Measurements from ENCODE around the gene UFL1.

UFL1 gene

DNA sequence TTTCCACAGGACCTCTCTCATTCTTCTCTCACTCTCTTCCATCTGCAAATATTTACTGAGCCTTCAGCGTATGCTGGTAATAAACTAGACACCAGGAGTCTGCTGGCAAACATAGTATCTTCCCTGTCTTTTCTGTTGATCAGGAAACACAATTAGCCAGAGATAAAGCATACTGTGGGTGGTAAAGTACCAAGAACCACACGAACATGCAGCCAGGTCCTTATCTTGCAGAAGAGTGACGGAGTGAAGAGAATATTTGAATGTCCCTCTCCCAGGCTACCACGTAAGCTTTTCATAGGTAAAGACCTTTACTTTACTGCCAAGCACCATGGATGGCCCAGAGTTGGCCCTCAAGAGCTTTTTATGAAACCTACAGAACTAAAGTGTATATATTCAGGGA, 54.6 kb downstream of the UFL1 start:
- no peak for DNase-seq

DNA sequence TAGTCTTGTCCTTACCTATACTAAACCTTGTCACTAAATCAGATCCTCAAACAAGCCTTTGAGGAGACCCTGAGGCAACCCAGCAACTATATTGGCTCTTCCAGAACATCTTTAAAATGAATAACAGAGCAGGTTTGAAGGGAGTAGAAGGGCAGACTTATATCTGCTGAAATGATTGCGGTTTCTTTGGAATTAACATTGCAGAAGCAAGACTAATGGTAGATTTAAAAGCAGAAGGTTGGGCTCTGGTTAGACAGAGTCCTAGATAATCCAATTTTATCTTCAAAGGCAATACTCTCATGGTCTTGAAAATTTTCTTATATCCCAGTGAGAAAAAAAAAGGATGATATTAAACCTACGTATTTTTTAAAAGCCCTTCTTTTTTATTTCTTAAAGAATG, 60.4 kb downstream of the UFL1 start:
- no peak for DNase-seq

DNA sequence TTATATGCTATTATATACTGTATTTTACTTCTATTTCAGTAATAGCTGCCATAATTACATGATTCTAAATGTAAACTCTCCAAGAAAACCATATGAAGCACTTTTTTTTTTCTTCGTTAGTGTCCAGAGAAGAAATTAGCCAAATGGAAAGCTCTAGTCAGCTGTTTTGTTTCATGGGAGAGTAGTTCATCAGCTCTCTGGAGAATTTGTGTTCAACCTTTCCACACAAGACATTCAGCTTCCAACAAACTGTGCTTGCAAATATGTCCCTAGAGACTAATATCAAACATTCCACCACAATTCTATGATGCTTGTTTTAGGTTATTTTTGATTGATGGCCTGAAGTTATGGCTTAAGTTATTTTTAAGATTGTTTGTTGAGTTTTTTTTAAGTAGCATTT, 60.8 kb downstream of the UFL1 start:
- DNase-seq, result no peak

DNA sequence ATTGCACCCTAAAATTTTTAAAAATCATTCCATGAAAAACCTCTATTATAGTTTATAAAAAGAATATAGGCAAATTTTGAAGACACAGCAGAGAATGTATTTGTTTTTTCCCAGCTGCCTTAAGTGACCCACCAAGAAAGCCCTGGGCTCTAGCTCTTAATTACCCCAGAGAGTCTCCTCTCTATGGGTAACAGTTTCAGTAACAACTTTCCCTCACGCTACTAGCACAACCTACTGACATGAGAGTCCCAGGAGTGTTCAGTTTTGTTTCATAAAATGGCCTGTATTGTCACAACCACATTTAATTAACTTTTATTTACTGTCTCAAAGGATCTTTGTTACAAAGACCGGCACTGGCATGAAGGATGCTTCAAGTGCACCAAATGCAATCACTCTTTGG, 82.8 kb downstream of the UFL1 start:
- peak; percentile 18 for DNase-seq

Measured in retina (tissue), 1 donor.